Ovary (tissue), 9 donors: ENCODE results near the gene HLA-DPA1. TPM values are rescaled to one million over a fixed set of nuclear protein-coding genes. Genes with fewer than 3 reads are reported as not detected.

Experiments used
- DNase-seq, 5 donors: peaks; one replicate each; pipeline ENCODE4 v3.0.0-alpha.2; 2019 to 2020
- H3K27ac ChIP-seq, 2 donors: fragments of 200-600 bp; one replicate each; pipeline versions ENCODE4 v1.5.1 to v1.8.0; 2019 to 2022
- H3K27me3 ChIP-seq: fragments of 200-600 bp; one replicate; pipeline ENCODE4 v1.8.0; 2022
- H3K36me3 ChIP-seq: fragments of 200-600 bp; sonication (generic); one replicate; pipeline ENCODE4 v1.5.1; 2019
- H3K4me1 ChIP-seq: one replicate; pipeline ENCODE4 v1.8.1; 2013; ENCODE audit warnings: mild to moderate bottlenecking, moderate library complexity; ENCODE audit not compliant: insufficient read depth
- H3K4me3 ChIP-seq: fragments of 200-600 bp; sonication (generic); one replicate; pipeline ENCODE4 v1.5.1; 2017
- H3K9me3 ChIP-seq, 2 donors: fragments of 200-600 bp in 1 of 2; sonication (generic) in 1 of 2; one replicate each; pipeline versions ENCODE4 v1.5.1 to v1.8.1; 2013 to 2019; ENCODE audit warnings: mild to moderate bottlenecking in 1 of 2, moderate library complexity in 1 of 2
- EP300 ChIP-seq: sonication (generic); formaldehyde crosslinking; IDR thresholded peaks from one replicate; pipeline ENCODE4 v1.6.1; 2017; ENCODE audit warnings: antibody characterized with exemption
- POLR2A ChIP-seq: fragments of 450-650 bp; IDR thresholded peaks from one replicate; pipeline ENCODE4 v1.6.1; 2017; ENCODE audit warnings: antibody characterized with exemption, mild to moderate bottlenecking, moderate library complexity
- WGBS, 3 donors: extraction: QIAGEN DNeasy Blood & Tissue Kit in 1 of 3; methylation state at CpG; one replicate each; pipeline versions ENCODE4 v1.1.5 to v1.1.7; 2013 to 2017; 5-methylcytosine and 5-hydroxymethylcytosine counted together
- intact Hi-C, 4 donors: fragments of 100-400 bp; cut with DNase I; formaldehyde crosslinking; loops; one replicate each; pipeline versions ENCODE4 v1.11.0 to v1.15.1; 2022 to 2023
- polyA plus RNA-seq, 2 donors: library from polyadenylated mRNA; stranded (reverse); fragments of 200-250 nt in 1 of 2; fragments of 350-450 nt in 1 of 2; fragmentation: Illumina TruSeq in 1 of 2; extraction: RNeasy Lipid Tissue Mini Kit (QIAGEN cat#74804) in 1 of 2; gene quantifications; one replicate each; pipeline ENCODE4 v1.2.3, GENCODE V29; 2013 to 2014
- total RNA-seq, 7 donors: library from RNA; depleted of rRNA in 2 of 7; stranded (reverse); fragments of >200 nt in 2 of 7; fragmentation: NEBNext Ultra II Directional in 3 of 7; extraction: Animal tissue kit (Norgen Biotek cat#: 25700) in 3 of 7; gene quantifications; one replicate each; pipeline versions ENCODE4 v1.1.0 to v1.2.4, GENCODE V29; 2016 to 2023
- TF ChIP-seq, protein P1 (sequence below), 3 donors: fragments of 450-650 bp in 2 of 3; fragments of 200-600 bp in 1 of 3; IDR thresholded peaks; one replicate each; pipeline versions ENCODE4 v1.5.1 to v1.8.0; 2016 to 2022; ENCODE audit warnings: antibody characterized with exemption in 3 of 3, mild to moderate bottlenecking in 1 of 3
- donor health status: DM: no; HTN: no; CAD: no; lungs with moderate emphysema.
- donor health status: DM: no; HTN: no; CAD: no.
- donor health status: Bipolar disorder and iron deficiency.
- donor health status: DM: yes; HTN: yes; CAD: no.
- donor health status: DM: no; HTN: no; CAD: no.
- donor health status: DM: yes; HTN: yes; CAD: no.

HLA-DPA1 gene
- total and polyA plus RNA-seq, 9 donors = 11.8 to 304 (median 46.8) TPM

DNA sequence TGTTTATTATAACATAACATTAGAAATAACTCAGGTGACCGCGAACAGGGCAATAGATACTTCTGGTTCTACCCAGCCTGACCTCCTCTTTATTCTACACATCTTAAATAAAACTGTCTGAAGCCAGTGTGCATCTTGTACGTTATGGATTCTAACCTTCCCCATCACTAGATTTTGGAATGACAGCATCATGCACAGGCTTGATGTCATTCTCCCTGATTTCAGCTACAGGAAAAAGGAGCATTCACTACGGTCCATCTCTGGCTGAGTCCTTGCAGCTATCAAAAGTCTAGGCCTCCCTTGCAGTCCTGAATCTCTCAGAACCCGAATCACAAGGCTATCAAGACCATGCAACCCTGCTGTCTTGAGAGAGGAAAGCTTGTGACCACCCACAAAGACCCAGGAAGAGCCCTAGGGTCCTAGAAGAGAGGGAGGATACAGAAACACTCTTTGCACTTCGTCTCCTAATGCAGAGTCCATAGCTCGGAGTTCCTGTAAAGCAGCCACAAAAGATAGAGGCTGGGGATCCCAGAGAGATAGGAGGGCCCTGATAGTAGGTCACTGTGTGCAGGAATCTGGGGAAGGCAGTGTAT, 845 bp downstream of the HLA-DPA1 start:
- no peaks in the 10 kb centered on the region for H3K9me3 ChIP-seq
- no peaks in the 10 kb centered on the region for H3K27me3 ChIP-seq
- 52 to 55% (median 54%) methylated on average over 7 of the region's 7 CpGs for WGBS, 3 donors
- no peaks in the 10 kb centered on the region for H3K4me1 ChIP-seq
- no peak overlapping the region for H3K27ac ChIP-seq
- no peak overlapping the region for H3K4me3 ChIP-seq
- intact Hi-C loops = no loop called here
- no peak for DNase-seq
- no peak for TF ChIP-seq EP300
- no peak for TF ChIP-seq POLR2A
- TF ChIP-seq, protein P1, sequence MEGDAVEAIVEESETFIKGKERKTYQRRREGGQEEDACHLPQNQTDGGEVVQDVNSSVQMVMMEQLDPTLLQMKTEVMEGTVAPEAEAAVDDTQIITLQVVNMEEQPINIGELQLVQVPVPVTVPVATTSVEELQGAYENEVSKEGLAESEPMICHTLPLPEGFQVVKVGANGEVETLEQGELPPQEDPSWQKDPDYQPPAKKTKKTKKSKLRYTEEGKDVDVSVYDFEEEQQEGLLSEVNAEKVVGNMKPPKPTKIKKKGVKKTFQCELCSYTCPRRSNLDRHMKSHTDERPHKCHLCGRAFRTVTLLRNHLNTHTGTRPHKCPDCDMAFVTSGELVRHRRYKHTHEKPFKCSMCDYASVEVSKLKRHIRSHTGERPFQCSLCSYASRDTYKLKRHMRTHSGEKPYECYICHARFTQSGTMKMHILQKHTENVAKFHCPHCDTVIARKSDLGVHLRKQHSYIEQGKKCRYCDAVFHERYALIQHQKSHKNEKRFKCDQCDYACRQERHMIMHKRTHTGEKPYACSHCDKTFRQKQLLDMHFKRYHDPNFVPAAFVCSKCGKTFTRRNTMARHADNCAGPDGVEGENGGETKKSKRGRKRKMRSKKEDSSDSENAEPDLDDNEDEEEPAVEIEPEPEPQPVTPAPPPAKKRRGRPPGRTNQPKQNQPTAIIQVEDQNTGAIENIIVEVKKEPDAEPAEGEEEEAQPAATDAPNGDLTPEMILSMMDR (IDR thresholded peaks at IDR 0.05) = no peak
- no peaks in the 10 kb centered on the region for H3K36me3 ChIP-seq

DNA sequence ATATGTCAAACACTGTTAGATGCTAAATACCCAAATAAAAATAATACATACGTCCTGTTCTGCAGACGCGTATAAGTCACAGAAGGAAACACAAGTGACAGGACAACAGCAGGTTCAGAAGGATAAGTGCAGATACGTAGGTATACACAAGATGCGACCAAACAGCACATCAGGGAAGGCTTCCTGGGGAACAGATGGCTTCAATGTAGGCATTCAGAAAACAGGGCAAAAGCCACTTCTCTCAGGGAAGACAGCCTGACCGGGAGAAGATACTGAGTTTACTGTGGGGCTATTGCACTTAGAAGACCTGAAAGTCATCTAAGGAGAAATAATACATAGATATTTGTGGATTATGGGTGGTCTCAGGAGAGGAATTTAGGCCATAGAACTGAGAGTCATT, 1.9 kb downstream of the HLA-DPA1 start:
- Histone ChIP-seq H3K27ac (no peak overlapping the region), H3K9me3 (no peaks in the 10 kb centered on the region), H3K36me3 (no peaks in the 10 kb centered on the region), H3K27me3 (no peaks in the 10 kb centered on the region), H3K4me3 (no peak overlapping the region), H3K4me1 (no peaks in the 10 kb centered on the region)
- DNase-seq = no peak
- 71 to 88% (median 74%) methylated on average over 6 of the region's 6 CpGs for WGBS, 3 donors
- intact Hi-C loops = no loop called here
- TF ChIP-seq EP300 (no peak), POLR2A (no peak)
- TF ChIP-seq, protein P1 (IDR thresholded peaks at IDR 0.05) = no peak

DNA sequence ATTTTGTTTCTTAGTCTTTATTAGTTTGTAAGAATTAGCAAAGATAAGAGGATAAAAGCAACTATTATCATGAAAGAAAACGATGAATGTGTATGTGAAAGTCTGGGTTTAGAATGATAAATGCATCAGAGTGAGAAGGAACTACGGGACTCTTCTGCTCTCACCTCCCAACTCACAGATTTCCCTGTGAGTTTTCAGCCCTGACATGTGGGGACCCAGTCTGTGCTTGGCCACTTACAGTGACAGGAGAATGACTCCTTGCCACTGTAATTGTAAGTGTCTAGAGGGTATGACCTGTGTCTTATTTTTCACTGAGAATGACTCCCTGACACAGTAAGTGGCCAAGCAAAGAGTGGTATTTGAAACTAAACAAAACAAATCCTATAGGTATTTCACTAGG, 2.5 kb downstream of the HLA-DPA1 start:
- Histone ChIP-seq H3K27ac (no peak overlapping the region), H3K9me3 (no peaks in the 10 kb centered on the region), H3K4me1 (no peaks in the 10 kb centered on the region), H3K36me3 (no peaks in the 10 kb centered on the region), H3K27me3 (no peaks in the 10 kb centered on the region), H3K4me3 (no peak overlapping the region)
- DNase-seq = no peak
- intact Hi-C loops = no loop called here
- no peak for TF ChIP-seq POLR2A
- TF ChIP-seq, protein P1 (IDR thresholded peaks at IDR 0.05) = no peak
- TF ChIP-seq EP300 = no peak
- WGBS, 3 donors = 0 to 71% (median 1%) methylated on average over 2 of the region's 2 CpGs

DNA sequence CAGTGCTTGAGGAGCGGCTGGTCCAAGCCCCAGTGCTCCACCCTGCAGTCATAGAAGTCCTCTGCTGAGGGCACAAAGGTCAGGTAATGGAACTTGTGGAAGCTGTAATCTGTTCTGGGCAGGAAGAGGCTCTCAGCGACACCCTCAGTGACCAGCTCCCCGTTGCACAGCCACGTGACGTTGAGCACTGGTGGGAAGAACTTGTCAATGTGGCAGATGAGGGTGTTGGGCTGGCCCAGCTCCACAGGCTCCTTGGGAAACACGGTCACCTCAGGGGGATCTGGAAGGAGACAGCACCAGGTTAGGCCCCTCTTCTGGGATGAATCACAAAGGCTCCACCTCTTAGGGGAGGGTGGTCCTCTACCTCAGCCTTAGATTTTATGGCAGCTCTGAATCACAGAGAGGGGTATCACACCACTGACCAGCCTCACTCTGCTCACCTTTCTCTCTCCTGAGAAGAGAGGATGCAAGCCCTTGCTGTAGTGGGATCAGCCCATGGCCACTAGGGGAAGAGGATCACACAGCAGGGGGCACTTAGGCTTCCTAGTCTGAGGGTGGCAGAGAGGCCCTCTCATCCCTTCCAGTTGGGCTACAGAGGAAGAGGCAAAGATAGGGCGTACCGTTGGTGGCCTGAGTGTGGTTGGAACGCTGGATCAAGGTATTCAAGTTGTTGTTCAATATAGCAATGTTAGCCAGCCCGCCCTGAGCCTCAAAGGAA, 4.3 kb downstream of the HLA-DPA1 start:
- no peak overlapping the region for H3K27ac ChIP-seq
- DNase-seq = no peak
- intact Hi-C loops = no loop called here
- H3K4me1 ChIP-seq = no peaks in the 10 kb centered on the region
- 35 to 95% (median 51%) methylated on average over 10 of the region's 10 CpGs for WGBS, 3 donors
- H3K4me3 ChIP-seq = no peak overlapping the region
- no peaks in the 10 kb centered on the region for H3K27me3 ChIP-seq
- no peaks in the 10 kb centered on the region for H3K9me3 ChIP-seq
- H3K36me3 ChIP-seq = no peaks in the 10 kb centered on the region
- TF ChIP-seq EP300 (no peak), POLR2A (no peak)
- TF ChIP-seq, protein P1 (IDR thresholded peaks at IDR 0.05) = no peak
